Upper lobe of right lung (tissue), 1 donor: Measurements from ENCODE around the gene ZNF654. TPM values are rescaled to one million over a fixed set of nuclear protein-coding genes. Genes with fewer than 3 reads are reported as not detected.
A peak's percentile ranks its signal among the peaks of the same experiment; 100 is the strongest.
"Not testable (repeated sequence)": the region's sequence is repeated elsewhere in the genome, so short reads cannot be mapped to it uniquely, and the experiment has no call there.

ENCODE experiments used
- ATAC-seq: fragments of 200-7000 bp; cut with Tn5 transposase; one replicate; pipeline ENCODE4 v1.9.1; 2020; ENCODE audit warnings: mild to moderate bottlenecking, moderate library complexity
- DNase-seq: peaks from one replicate; pipeline ENCODE4 v3.0.0-alpha.2; 2020
- H3K27ac ChIP-seq: fragments of 200-600 bp; one replicate; pipeline ENCODE4 v1.8.0; 2022
- H3K27me3 ChIP-seq: fragments of 200-600 bp; one replicate; pipeline ENCODE4 v1.8.0; 2022; ENCODE audit warnings: mild to moderate bottlenecking
- H3K36me3 ChIP-seq: fragments of 200-600 bp; one replicate; pipeline ENCODE4 v1.8.0; 2022
- H3K4me1 ChIP-seq: fragments of 200-600 bp; one replicate; pipeline ENCODE4 v1.8.0; 2022
- H3K4me3 ChIP-seq: fragments of 200-600 bp; one replicate; pipeline ENCODE4 v1.8.0; 2022; ENCODE audit warnings: mild to moderate bottlenecking
- H3K9me3 ChIP-seq: fragments of 200-600 bp; one replicate; pipeline ENCODE4 v1.8.0; 2022
- intact Hi-C: fragments of 100-400 bp; cut with DNase I; formaldehyde crosslinking; loops from one replicate; pipeline ENCODE4 v1.11.0; 2022
- total RNA-seq: library from RNA; stranded (reverse); fragmentation: NEBNext Ultra II Directional; extraction: Animal tissue kit (Norgen Biotek cat#: 25700); gene quantifications from one replicate; pipeline ENCODE4 v1.2.1, GENCODE V29; 2021
- TF ChIP-seq, protein P1 (sequence below): fragments of 200-600 bp; IDR thresholded peaks from one replicate; pipeline ENCODE4 v1.8.0; 2022; ENCODE audit warnings: antibody characterized with exemption
- donor health status: DM: no; HTN: yes; CAD: no; lungs with severe emphysema.

Gene ZNF654
- total RNA-seq, 1 donor from 2014 or later = 20.6 TPM

DNA sequence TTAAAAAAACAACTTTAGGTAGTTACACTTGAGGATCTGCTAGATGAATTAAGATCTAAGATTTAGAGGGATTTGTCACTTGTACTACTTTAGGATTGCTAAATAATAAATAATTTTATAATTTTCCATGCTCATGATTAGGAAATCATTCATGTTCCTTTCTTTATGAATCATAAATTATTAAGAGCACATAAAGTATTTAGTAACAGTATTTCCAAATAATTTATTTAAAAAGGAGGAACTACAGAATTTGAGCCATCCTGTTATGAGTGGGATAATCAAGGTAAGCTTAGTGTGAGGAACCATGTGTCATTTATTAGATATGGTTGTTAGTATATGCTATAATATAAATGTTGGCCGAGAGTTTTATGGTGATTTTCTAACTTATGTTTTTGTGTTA, 53.2 kb downstream of the ZNF654 start:
- Histone ChIP-seq H3K4me3 (no peak overlapping the region), H3K36me3 (peaks cover 19% of the 10 kb centered on the region), H3K9me3 (no peaks in the 10 kb centered on the region), H3K27ac (no peak overlapping the region), H3K27me3 (no peaks in the 10 kb centered on the region), H3K4me1 (no peaks in the 10 kb centered on the region)
- TF ChIP-seq, protein P1, sequence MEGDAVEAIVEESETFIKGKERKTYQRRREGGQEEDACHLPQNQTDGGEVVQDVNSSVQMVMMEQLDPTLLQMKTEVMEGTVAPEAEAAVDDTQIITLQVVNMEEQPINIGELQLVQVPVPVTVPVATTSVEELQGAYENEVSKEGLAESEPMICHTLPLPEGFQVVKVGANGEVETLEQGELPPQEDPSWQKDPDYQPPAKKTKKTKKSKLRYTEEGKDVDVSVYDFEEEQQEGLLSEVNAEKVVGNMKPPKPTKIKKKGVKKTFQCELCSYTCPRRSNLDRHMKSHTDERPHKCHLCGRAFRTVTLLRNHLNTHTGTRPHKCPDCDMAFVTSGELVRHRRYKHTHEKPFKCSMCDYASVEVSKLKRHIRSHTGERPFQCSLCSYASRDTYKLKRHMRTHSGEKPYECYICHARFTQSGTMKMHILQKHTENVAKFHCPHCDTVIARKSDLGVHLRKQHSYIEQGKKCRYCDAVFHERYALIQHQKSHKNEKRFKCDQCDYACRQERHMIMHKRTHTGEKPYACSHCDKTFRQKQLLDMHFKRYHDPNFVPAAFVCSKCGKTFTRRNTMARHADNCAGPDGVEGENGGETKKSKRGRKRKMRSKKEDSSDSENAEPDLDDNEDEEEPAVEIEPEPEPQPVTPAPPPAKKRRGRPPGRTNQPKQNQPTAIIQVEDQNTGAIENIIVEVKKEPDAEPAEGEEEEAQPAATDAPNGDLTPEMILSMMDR = no peak
- ATAC-seq = no peak
- intact Hi-C loops = no loop called here
- no peak for DNase-seq

DNA sequence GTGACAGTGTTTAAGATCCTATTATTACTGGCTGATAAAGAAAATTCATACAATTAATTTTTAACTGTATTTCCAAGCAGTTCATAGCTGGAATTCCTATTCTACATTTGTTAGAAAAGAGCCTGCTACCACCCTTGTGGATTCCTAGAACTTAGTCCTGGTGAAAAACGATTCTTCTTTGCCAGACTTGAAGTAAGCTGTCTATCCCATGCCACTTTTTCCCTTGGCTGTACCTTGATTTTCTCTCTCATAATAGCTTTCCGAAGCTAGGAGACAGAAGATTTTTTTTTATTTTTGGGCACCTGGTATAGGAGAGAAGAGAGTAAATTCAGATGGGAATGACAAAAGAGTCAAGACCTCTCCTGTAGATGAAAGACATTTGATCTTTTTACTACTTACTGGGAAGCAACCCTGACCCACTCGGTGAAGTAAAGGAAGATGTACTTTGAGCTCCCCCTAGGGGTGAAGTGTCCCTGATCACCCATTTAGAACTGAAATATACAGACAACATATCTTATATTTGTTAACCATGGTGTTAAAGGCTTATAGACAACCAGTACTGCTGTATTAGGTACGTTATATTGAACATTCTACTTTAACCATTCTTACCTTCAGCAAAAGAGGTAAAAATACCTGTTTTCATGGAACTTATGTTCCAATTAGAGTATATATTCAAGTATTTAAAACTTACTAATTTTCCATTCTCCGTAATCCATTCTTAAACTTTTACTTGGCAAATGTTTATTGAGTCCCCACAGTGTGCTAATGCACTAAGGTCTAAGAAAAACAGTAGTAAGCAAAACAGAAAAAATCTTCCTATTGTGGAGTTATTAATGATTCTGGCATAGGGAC, 54.5 kb downstream of the ZNF654 start:
- Histone ChIP-seq H3K9me3 (no peaks in the 10 kb centered on the region), H3K4me3 (no peak overlapping the region), H3K27ac (no peak overlapping the region), H3K4me1 (no peaks in the 10 kb centered on the region), H3K27me3 (no peaks in the 10 kb centered on the region), H3K36me3 (peaks cover 21% of the 10 kb centered on the region)
- TF ChIP-seq, protein P1 = peak; percentile 87
- ATAC-seq (peak; percentile 95), DNase-seq (no peak)
- intact Hi-C loops = no loop called here

DNA sequence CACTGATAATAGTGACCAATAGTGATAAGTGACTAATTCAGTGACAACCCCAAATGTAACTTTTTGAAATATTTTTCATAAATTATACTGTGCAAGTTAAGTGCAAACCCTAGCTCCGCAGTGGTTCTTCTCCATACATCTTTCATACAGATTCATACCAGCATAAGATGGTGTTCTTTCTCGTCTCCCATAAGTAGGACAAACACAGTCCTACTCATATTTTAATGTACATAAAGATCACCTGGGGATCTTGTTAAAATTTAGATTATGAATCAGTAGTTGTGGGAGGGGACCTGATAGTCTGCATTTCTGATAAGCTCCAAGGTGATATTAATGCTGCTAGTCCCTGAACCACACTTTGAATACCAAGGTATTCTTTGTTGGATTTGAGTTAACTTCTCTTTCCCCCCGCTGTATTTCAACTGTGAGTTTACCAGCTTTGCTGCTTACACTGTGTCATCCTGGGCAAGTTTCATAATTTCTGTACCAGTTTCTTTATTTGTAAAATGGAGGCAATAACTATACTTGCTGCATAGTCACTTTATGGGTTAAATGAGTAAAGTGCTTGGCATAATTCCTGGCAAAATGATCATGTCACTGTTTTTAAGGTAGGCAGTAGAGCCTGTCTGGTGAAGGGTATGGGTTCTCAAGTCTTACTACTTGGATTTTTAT, 56.0 kb downstream of the ZNF654 start:
- TF ChIP-seq, protein P1 = no peak
- intact Hi-C loops = no loop called here
- no peak for DNase-seq
- Histone ChIP-seq H3K4me1 (no peaks in the 10 kb centered on the region), H3K4me3 (no peak overlapping the region), H3K9me3 (no peaks in the 10 kb centered on the region), H3K27ac (no peak overlapping the region), H3K36me3 (peaks cover 22% of the 10 kb centered on the region), H3K27me3 (no peaks in the 10 kb centered on the region)
- ATAC-seq = no peak

DNA sequence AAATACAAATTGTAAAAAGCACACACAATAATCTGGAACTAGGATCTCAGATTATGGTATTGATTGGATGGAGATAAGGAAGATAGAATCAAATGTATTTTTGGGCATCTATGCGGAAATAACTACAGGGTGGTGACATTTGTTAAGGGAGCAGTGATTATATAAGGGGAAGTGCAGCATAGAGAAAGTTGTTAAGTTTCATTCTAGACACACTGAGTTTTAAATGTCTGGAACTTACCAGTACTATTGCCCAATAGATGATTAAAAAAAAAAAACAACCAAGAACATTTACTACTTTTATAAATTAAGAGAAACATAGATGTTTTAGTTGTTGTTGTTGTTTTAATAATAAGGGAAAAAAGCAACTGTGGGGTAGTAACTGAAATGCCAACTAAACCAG, 58.6 kb downstream of the ZNF654 start:
- Histone ChIP-seq H3K4me1 (no peaks in the 10 kb centered on the region), H3K27me3 (no peaks in the 10 kb centered on the region), H3K36me3 (peaks cover 22% of the 10 kb centered on the region), H3K9me3 (no peaks in the 10 kb centered on the region), H3K27ac (no peak overlapping the region), H3K4me3 (no peak overlapping the region)
- intact Hi-C loops = no loop called here
- TF ChIP-seq, protein P1 = no peak
- ATAC-seq (peak; percentile 52), DNase-seq (no peak)

DNA sequence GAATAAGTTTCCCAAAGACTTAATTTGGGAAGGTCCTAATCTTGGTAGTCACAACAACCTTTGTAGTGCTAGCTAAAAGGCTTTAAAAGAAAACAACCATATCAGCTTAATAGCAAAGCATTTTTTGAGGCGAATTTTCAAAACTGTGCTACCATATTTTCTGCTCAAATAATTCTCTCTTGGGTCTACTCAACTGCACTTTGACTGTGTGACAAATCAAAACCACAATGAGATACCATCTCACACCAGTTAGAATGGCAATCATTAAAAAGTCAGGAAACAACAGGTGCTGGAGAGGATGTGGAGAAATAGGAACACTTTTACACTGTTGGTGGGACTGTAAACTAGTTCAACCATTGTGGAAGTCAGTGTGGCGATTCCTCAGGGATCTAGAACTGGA, 59.5 kb downstream of the ZNF654 start:
- H3K4me3 ChIP-seq, DNase-seq, H3K27me3 ChIP-seq, ATAC-seq, H3K27ac ChIP-seq, H3K4me1 ChIP-seq, intact Hi-C loops, H3K9me3 ChIP-seq: not testable (repeated sequence)
- peaks cover 22% of the 10 kb centered on the region for H3K36me3 ChIP-seq

DNA sequence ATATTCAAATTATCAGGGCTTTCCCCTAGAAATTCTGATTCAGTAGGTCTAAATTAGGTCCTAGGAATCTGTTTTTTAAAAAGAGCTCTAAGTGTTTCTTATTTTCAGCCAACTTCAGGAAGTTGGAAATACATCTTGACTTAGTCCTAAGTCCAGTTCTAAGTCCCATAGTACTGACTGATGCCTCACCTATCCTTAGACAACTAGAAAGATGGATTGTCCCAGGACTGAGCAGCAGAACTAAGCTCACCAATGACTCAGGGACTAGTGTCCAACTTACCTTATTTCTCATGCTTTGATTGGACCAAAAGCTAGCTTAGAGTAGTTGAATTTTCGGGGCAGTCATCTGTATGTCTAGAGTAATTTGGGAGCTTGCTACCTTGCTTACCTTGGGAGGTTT, 64.5 kb downstream of the ZNF654 start:
- no peak for DNase-seq
- H3K4me1 ChIP-seq = no peaks in the 10 kb centered on the region
- H3K9me3 ChIP-seq = no peaks in the 10 kb centered on the region
- ATAC-seq = no peak
- no peak overlapping the region for H3K27ac ChIP-seq
- TF ChIP-seq, protein P1 = no peak
- peaks cover under 1% of the 10 kb centered on the region for H3K36me3 ChIP-seq
- no peak overlapping the region for H3K4me3 ChIP-seq
- intact Hi-C loops = no loop called here
- no peaks in the 10 kb centered on the region for H3K27me3 ChIP-seq
